ENCODE data around the gene CDH4.

The CDH4 gene

GRCh38 chr20:61844621-61845020 lies 592.6 kb downstream of the CDH4 start:
- Histone ChIP-seq H3K79me2 (ENCODE audit: insufficient read depth, low read length) (no peaks in the 10 kb centered on the region), H4K20me1 (ENCODE audit: insufficient read depth, low read length) (peaks cover 2% of the 10 kb centered on the region; the same call in 1 of the 2 replicates), H2AFZ (ENCODE audit: low read depth, low read length) (no peak overlapping the region), H3K9me3 (ENCODE audit: insufficient read depth, low read length, severe bottlenecking) (no peaks in the 10 kb centered on the region), H3K4me1 (ENCODE audit: insufficient read depth, low read length) (no peaks in the 10 kb centered on the region), H3K27ac (ENCODE audit: low read length) (no peak overlapping the region), H3K4me2 (ENCODE audit: insufficient read depth, low read length) (no peak overlapping the region), H3K9ac (ENCODE audit: low read depth, low read length) (no peak overlapping the region), H3K4me3 (ENCODE audit: low read depth in 1 of 2, low read length in 2 of 2) (no peak overlapping the region), H3K27me3 (ENCODE audit: insufficient read depth, low read length, poor library complexity) (no peaks in the 10 kb centered on the region), H3K36me3 (ENCODE audit: insufficient read depth, low read length) (no peaks in the 10 kb centered on the region)
- DNase-seq (no peak), ATAC-seq (ENCODE audit: insufficient read depth, low read depth) (no peak)
- TF ChIP-seq EZH2 (IDR thresholded peaks at IDR 0.05; ENCODE audit: borderline replicate concordance, low read depth, low read length, severe bottlenecking) (no peak), CTCF (IDR thresholded peaks at IDR 0.05; ENCODE audit: borderline replicate concordance, extremely low read depth, low read length, poor library complexity, severe bottlenecking) (no peak)

- H3K4me2 ChIP-seq (ENCODE audit: insufficient read depth, low read length) = no peak overlapping the region
- DNase-seq (no peak), ATAC-seq (ENCODE audit: insufficient read depth, low read depth) (no peak)
- H3K79me2 ChIP-seq (ENCODE audit: insufficient read depth, low read length) = no peaks in the 10 kb centered on the region
- TF ChIP-seq CTCF (IDR thresholded peaks at IDR 0.05; ENCODE audit: borderline replicate concordance, extremely low read depth, low read length, poor library complexity, severe bottlenecking) (no peak), EZH2 (IDR thresholded peaks at IDR 0.05; ENCODE audit: borderline replicate concordance, low read depth, low read length, severe bottlenecking) (no peak)
- H3K9ac ChIP-seq (ENCODE audit: low read depth, low read length) = no peak overlapping the region
- no peaks in the 10 kb centered on the region for H3K9me3 ChIP-seq (ENCODE audit: insufficient read depth, low read length, severe bottlenecking)
- no peaks in the 10 kb centered on the region for H3K4me1 ChIP-seq (ENCODE audit: insufficient read depth, low read length)
- H3K36me3 ChIP-seq (ENCODE audit: insufficient read depth, low read length) = no peaks in the 10 kb centered on the region
- H4K20me1 ChIP-seq (ENCODE audit: insufficient read depth, low read length) = peaks cover 2% of the 10 kb centered on the region; the same call in 1 of the 2 replicates
- H3K4me3 ChIP-seq (ENCODE audit: low read depth in 1 of 2, low read length in 2 of 2) = no peak overlapping the region
- no peak overlapping the region for H2AFZ ChIP-seq (ENCODE audit: low read depth, low read length)
- no peaks in the 10 kb centered on the region for H3K27me3 ChIP-seq (ENCODE audit: insufficient read depth, low read length, poor library complexity)
- no peak overlapping the region for H3K27ac ChIP-seq (ENCODE audit: low read length)
These were observed 593.2 kb downstream of the CDH4 start for GRCh38 chr20:61845233-61845671.

- no peaks in the 10 kb centered on the region for H3K36me3 ChIP-seq (ENCODE audit: insufficient read depth, low read length)
- ATAC-seq (ENCODE audit: insufficient read depth, low read depth) = no peak
- TF ChIP-seq EZH2 (IDR thresholded peaks at IDR 0.05; ENCODE audit: borderline replicate concordance, low read depth, low read length, severe bottlenecking) (no peak), CTCF (IDR thresholded peaks at IDR 0.05; ENCODE audit: borderline replicate concordance, extremely low read depth, low read length, poor library complexity, severe bottlenecking) (no peak)
- no peak overlapping the region for H3K4me3 ChIP-seq (ENCODE audit: low read depth in 1 of 2, low read length in 2 of 2)
- H3K4me2 ChIP-seq (ENCODE audit: insufficient read depth, low read length) = no peak overlapping the region
- H3K79me2 ChIP-seq (ENCODE audit: insufficient read depth, low read length) = no peaks in the 10 kb centered on the region
- H3K9ac ChIP-seq (ENCODE audit: low read depth, low read length) = no peak overlapping the region
- H3K27me3 ChIP-seq (ENCODE audit: insufficient read depth, low read length, poor library complexity) = no peaks in the 10 kb centered on the region
- H2AFZ ChIP-seq (ENCODE audit: low read depth, low read length) = no peak overlapping the region
- H4K20me1 ChIP-seq (ENCODE audit: insufficient read depth, low read length) = peaks cover 2% of the 10 kb centered on the region; the same call in 1 of the 2 replicates
- H3K9me3 ChIP-seq (ENCODE audit: insufficient read depth, low read length, severe bottlenecking) = no peaks in the 10 kb centered on the region
- no peaks in the 10 kb centered on the region for H3K4me1 ChIP-seq (ENCODE audit: insufficient read depth, low read length)
- H3K27ac ChIP-seq (ENCODE audit: low read length) = no peak overlapping the region
- no peak for DNase-seq
These were observed 594.0 kb downstream of the CDH4 start for GRCh38 chr20:61846074-61846473.
